Progenitor cell of endocrine pancreas (in vitro differentiated cells): ENCODE data around the gene RPTOR. TPM values are rescaled to one million over a fixed set of nuclear protein-coding genes. Genes with fewer than 3 reads are reported as not detected.

Experiments
- DNase-seq: peaks from one replicate; pipeline ENCODE4 v3.0.0; 2021; ENCODE audit warnings: low spot score; ENCODE audit not compliant: unreplicated experiment
- H3K27ac Mint-ChIP-seq: 2 replicates; pipeline ENCODE4 v1.8.0; 2021; ENCODE audit warnings: mild to moderate bottlenecking, moderate library complexity, mixed read lengths
- H3K27me3 Mint-ChIP-seq: 2 replicates; pipeline ENCODE4 v1.8.0; 2021; ENCODE audit warnings: mixed read lengths
- H3K36me3 Mint-ChIP-seq: 2 replicates; pipeline ENCODE4 v1.8.0; 2022; ENCODE audit warnings: mixed read lengths; ENCODE audit not compliant: insufficient read depth
- H3K4me1 Mint-ChIP-seq: 2 replicates; pipeline ENCODE4 v1.8.0; 2021; ENCODE audit warnings: low read depth, mixed read lengths
- H3K4me3 Mint-ChIP-seq: 2 replicates; pipeline ENCODE4 v1.8.0; 2021; ENCODE audit warnings: low read depth, mild to moderate bottlenecking, moderate library complexity, mixed read lengths
- H3K9me3 Mint-ChIP-seq: 2 replicates; pipeline ENCODE4 v1.8.0; 2021; ENCODE audit warnings: low read depth, mixed read lengths
- CTCF ChIP-seq: fragments of 200-600 bp; sonication (generic); IDR thresholded peaks from one replicate; pipeline ENCODE4 v1.5.0; 2021; ENCODE audit warnings: antibody characterized with exemption, mild to moderate bottlenecking; ENCODE audit not compliant: unreplicated experiment
- total RNA-seq: library from RNA; stranded (reverse); gene quantifications from 2 replicates; pipeline ENCODE4 v1.2.1, GENCODE V29; 2021

RPTOR gene
- total RNA-seq, 1 donor from 2014 or later: 40.0 TPM

- H3K27ac Mint-ChIP-seq: no peak overlapping the region
- TF ChIP-seq CTCF: no peak
- no peaks in the 10 kb centered on the region for H3K27me3 Mint-ChIP-seq
- DNase-seq: no peak
- H3K4me1 Mint-ChIP-seq: peaks cover 2% of the 10 kb centered on the region
- no peaks in the 10 kb centered on the region for H3K9me3 Mint-ChIP-seq
- H3K4me3 Mint-ChIP-seq: no peak overlapping the region
- peaks cover 5% of the 10 kb centered on the region for H3K36me3 Mint-ChIP-seq
Observed at GRCh38 chr17:80843741-80844156, 299.1 kb downstream of the RPTOR start.

GRCh38 chr17:80844418-80844990 lies 299.9 kb downstream of the RPTOR start:
- Mint-ChIP-seq H3K36me3 (peaks cover 8% of the 10 kb centered on the region), H3K4me1 (peaks cover 2% of the 10 kb centered on the region), H3K27me3 (no peaks in the 10 kb centered on the region), H3K9me3 (no peaks in the 10 kb centered on the region), H3K27ac (no peak overlapping the region), H3K4me3 (no peak overlapping the region)
- no peak for DNase-seq
- no peak for TF ChIP-seq CTCF

DNA sequence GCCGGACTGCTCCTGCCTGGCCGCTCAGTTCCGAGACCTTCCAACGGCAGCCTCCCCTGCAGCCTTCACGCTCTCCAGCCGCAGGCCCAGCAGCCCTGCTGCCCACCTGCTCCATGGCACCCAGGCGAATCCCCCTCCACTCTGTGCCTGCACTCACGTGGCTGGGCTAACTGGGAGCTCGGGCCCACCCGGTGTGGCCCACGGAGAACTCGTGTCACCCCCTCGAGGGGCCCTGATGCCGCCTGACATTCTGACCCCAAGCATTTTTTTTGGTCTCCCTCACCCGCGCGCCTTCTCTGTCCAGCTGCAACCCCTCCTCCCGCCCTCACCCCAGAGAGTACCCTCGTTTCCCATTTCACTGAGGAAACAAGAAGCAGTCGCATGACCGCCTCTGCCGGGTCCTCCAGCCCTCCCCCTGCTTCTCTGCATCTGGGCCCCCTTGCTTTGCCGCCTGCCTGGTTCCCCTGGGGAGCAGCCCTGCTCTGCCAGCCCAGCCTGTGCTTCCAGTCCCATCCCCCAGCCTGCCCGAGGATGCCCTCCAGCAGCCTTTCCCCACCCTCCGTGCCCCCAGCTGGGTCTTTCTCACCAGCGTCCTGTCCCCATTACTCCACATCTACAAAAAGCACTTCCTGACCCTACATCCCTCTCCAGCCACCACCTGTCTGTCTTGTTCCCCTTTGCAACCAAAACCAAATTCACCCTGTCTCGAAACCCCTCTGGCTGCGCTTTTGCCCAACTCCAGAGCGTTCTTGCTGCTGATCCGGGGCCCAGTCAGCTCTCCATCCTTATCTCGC lies 300.6 kb downstream of the RPTOR start:
- H3K4me3 Mint-ChIP-seq: no peak overlapping the region
- TF ChIP-seq CTCF: no peak
- H3K36me3 Mint-ChIP-seq: peaks cover 9% of the 10 kb centered on the region
- no peaks in the 10 kb centered on the region for H3K27me3 Mint-ChIP-seq
- H3K27ac Mint-ChIP-seq: peak overlapping the region; percentile 21
- DNase-seq: no peak
- peaks cover 2% of the 10 kb centered on the region for H3K4me1 Mint-ChIP-seq
- H3K9me3 Mint-ChIP-seq: no peaks in the 10 kb centered on the region

- no peak for TF ChIP-seq CTCF
- H3K36me3 Mint-ChIP-seq: peaks cover 13% of the 10 kb centered on the region
- H3K4me3 Mint-ChIP-seq: no peak overlapping the region
- no peaks in the 10 kb centered on the region for H3K27me3 Mint-ChIP-seq
- peak overlapping the region; percentile 45 for H3K27ac Mint-ChIP-seq
- DNase-seq: no peak
- peaks cover 3% of the 10 kb centered on the region for H3K4me1 Mint-ChIP-seq
- no peaks in the 10 kb centered on the region for H3K9me3 Mint-ChIP-seq
Observed at GRCh38 chr17:80845863-80846671, 301.4 kb downstream of the RPTOR start.

GRCh38 chr17:80846932-80847331 lies 302.3 kb downstream of the RPTOR start:
- no peak overlapping the region for H3K4me3 Mint-ChIP-seq
- no peak overlapping the region for H3K27ac Mint-ChIP-seq

More at GRCh38 chr17:80846932-80847331, 302.3 kb downstream of the RPTOR start:
- Mint-ChIP-seq H3K9me3 (no peaks in the 10 kb centered on the region), H3K36me3 (peaks cover 13% of the 10 kb centered on the region), H3K4me1 (peaks cover 11% of the 10 kb centered on the region), H3K27me3 (no peaks in the 10 kb centered on the region)
- no peak for DNase-seq
- TF ChIP-seq CTCF: no peak
